PC-9 (cell line): ENCODE measurements around the gene SPTA1. TPM values are rescaled to one million over a fixed set of nuclear protein-coding genes. Genes with fewer than 3 reads are reported as not detected.

Experiments
- BruUV-seq: library from RNA; stranded (reverse); fragments of 400-500 nt; replicated peaks from 2 replicates; lab custom pipeline; 2021; lab: Mats Ljungman, UMichigan
- CTCF ChIA-PET: fragments of 300-600 bp; sonication (Branson Sonifier 250); formaldehyde crosslinking; loops from one replicate; lab custom pipeline; 2022; ENCODE audit warnings: antibody characterized with exemption; lab: Charles Lee
- POLR2A ChIA-PET: fragments of 300-600 bp; sonication (Branson Sonifier 250); formaldehyde crosslinking; loops from one replicate; lab custom pipeline; 2022; ENCODE audit warnings: antibody characterized with exemption; ENCODE audit not compliant: unreplicated experiment; lab: Charles Lee
- DNase-seq, 2 experiments: peaks; one replicate each; pipeline versions ENCODE4 v3.0.0 to v3.0.0-alpha.2; 2015 to 2022; ENCODE audit warnings: mixed read lengths in 1 of 2
- H2AFZ ChIP-seq: fragments of 200-600 bp; sonication (generic); 2 replicates; pipeline ENCODE4 v1.8.1; 2017; ENCODE audit warnings: antibody characterized with exemption
- H3F3A ChIP-seq: fragments of 200-600 bp; sonication (generic); 2 replicates; pipeline ENCODE4 v1.8.1; 2017; ENCODE audit warnings: antibody characterized with exemption, mild to moderate bottlenecking, low read depth; ENCODE audit not compliant: insufficient read depth
- H3K27ac ChIP-seq: fragments of 200-600 bp; sonication (generic); 2 replicates; pipeline ENCODE4 v1.6.1; 2016; ENCODE audit warnings: mixed run types
- H3K27me3 ChIP-seq: fragments of 200-600 bp; sonication (generic); 2 replicates; pipeline ENCODE4 v1.6.1; 2016; ENCODE audit warnings: low read depth, mixed run types; ENCODE audit not compliant: insufficient read depth
- H3K36me3 ChIP-seq: fragments of 200-600 bp; sonication (generic); 2 replicates; pipeline ENCODE4 v1.6.1; 2016; ENCODE audit warnings: low read depth, mixed run types
- H3K4me1 ChIP-seq: fragments of 200-600 bp; sonication (generic); replicated peaks from 2 replicates; pipeline ENCODE4 v1.6.1; 2016; ENCODE audit warnings: mixed run types; ENCODE audit not compliant: insufficient read depth
- H3K4me2 ChIP-seq: fragments of 200-600 bp; sonication (generic); 2 replicates; pipeline ENCODE4 v1.6.1; 2017; ENCODE audit warnings: mixed run types
- H3K4me3 ChIP-seq: fragments of 200-600 bp; sonication (generic); 2 replicates; pipeline ENCODE4 v1.6.1; 2016; ENCODE audit warnings: mixed run types
- H3K79me2 ChIP-seq: fragments of 200-600 bp; sonication (generic); 2 replicates; pipeline ENCODE4 v1.6.1; 2017; ENCODE audit warnings: low read depth, mixed run types
- H3K9me2 ChIP-seq: fragments of 200-600 bp; sonication (generic); 2 replicates; pipeline ENCODE4 v1.8.1; 2017; ENCODE audit warnings: mild to moderate bottlenecking; ENCODE audit not compliant: insufficient read depth
- H3K9me3 ChIP-seq: fragments of 200-600 bp; sonication (generic); 2 replicates; pipeline ENCODE4 v1.8.1; 2016; ENCODE audit warnings: low read depth; ENCODE audit not compliant: insufficient read depth
- H4K20me1 ChIP-seq: fragments of 200-600 bp; sonication (generic); 2 replicates; pipeline ENCODE4 v1.8.1; 2017; ENCODE audit not compliant: insufficient read depth
- CTCF ChIP-seq: fragments of 200-600 bp; sonication (generic); conservative IDR thresholded peaks from 2 replicates; pipeline ENCODE4 v1.6.1; 2017; ENCODE audit warnings: mixed run types, antibody characterized with exemption, mild to moderate bottlenecking, moderate library complexity
- EZH2 ChIP-seq: fragments of 200-600 bp; sonication (generic); IDR thresholded peaks from 2 replicates; pipeline ENCODE4 v1.8.0; 2017; ENCODE audit warnings: antibody characterized with exemption, low read depth
- intact Hi-C: fragments of 100-400 bp; cut with micrococcal nuclease; formaldehyde crosslinking; loops from one replicate; pipeline ENCODE4 v1.10.0; 2022; ENCODE audit not compliant: unreplicated experiment
- total RNA-seq: library from RNA; stranded (reverse); gene quantifications from 2 replicates; pipeline ENCODE4 v1.2.3, GENCODE V29; 2021

The SPTA1 gene
- total RNA-seq, 1 experiment from 2014 or later = not detected

- no TSS peak for BruUV-seq
- intact Hi-C loops = no loop called here
- POLR2A ChIA-PET = no interaction called here
Observed at GRCh38 chr1:158711098-158711497, 24.6 kb upstream of the SPTA1 start.

GRCh38 chr1:158706096-158706495, 19.6 kb upstream of the SPTA1 start:
- ChIA-PET CTCF (no interaction called here), POLR2A (interaction anchor here (0.5 kb wide), 1 partner anchor 788 kb away, joined by 3 read pairs; no protein-coding TSS in a partner anchor)
- no peaks in the 10 kb centered on the region for H3K79me2 ChIP-seq
- no peak overlapping the region for H3K4me3 ChIP-seq
- H3K4me1 ChIP-seq = no peaks in the 10 kb centered on the region
- H3K36me3 ChIP-seq = no peaks in the 10 kb centered on the region
- no peak for DNase-seq
- intact Hi-C loops = no loop called here
- no peak overlapping the region for H3K27ac ChIP-seq
- no peak for TF ChIP-seq CTCF
- no peak for TF ChIP-seq EZH2
- H3K27me3 ChIP-seq = 0 out of 2 replicates have a peak, but pooled peaks cover 5% of the 10 kb centered on the region
- H3K9me3 ChIP-seq = no peaks in the 10 kb centered on the region
- no peaks in the 10 kb centered on the region for H3F3A ChIP-seq
- H3K9me2 ChIP-seq = no peaks in the 10 kb centered on the region
- no peak overlapping the region for H2AFZ ChIP-seq
- no peaks in the 10 kb centered on the region for H4K20me1 ChIP-seq
- H3K4me2 ChIP-seq = no peak overlapping the region
- BruUV-seq = no TSS peak

More at GRCh38 chr1:158711098-158711497, 24.6 kb upstream of the SPTA1 start:
- CTCF ChIA-PET = no interaction called here
- Histone ChIP-seq H3K9me3 (no peaks in the 10 kb centered on the region), H3K4me1 (no peaks in the 10 kb centered on the region), H3K9me2 (no peaks in the 10 kb centered on the region), H3F3A (no peaks in the 10 kb centered on the region), H3K79me2 (no peaks in the 10 kb centered on the region), H3K36me3 (no peaks in the 10 kb centered on the region), H3K4me2 (no peak overlapping the region), H3K27me3 (no peaks in the 10 kb centered on the region), H3K4me3 (no peak overlapping the region), H4K20me1 (no peaks in the 10 kb centered on the region), H2AFZ (no peak overlapping the region), H3K27ac (no peak overlapping the region)
- no peak for TF ChIP-seq CTCF
- TF ChIP-seq EZH2 = no peak
- no peak for DNase-seq

GRCh38 chr1:158700552-158700951, 14.0 kb upstream of the SPTA1 start, which contains the start of gene OR6K2:
OR6K2 (minus strand) TSS chr1:158700652; CDS start chr1:158700652, 0 bp downstream.
- Histone ChIP-seq H3K27me3 (peaks cover 5% of the 10 kb centered on the region; the same call in 1 of the 2 replicates), H2AFZ (no peak within 1 kb of the TSS), H3K9me2 (peaks cover 5% of the 10 kb centered on the region; the same call in 1 of the 2 replicates), H3F3A (no peaks in the 10 kb centered on the region), H3K9me3 (no peaks in the 10 kb centered on the region), H3K79me2 (no peaks in the 10 kb centered on the region), H3K36me3 (no peaks in the 10 kb centered on the region), H3K4me2 (no peak within 1 kb of the TSS), H3K4me3 (no peak within 1 kb of the TSS), H3K27ac (no peak within 1 kb of the TSS), H3K4me1 (no peaks in the 10 kb centered on the region), H4K20me1 (no peaks in the 10 kb centered on the region)
- intact Hi-C loops = no loop called here
- no TSS peak for BruUV-seq
- POLR2A ChIA-PET = no interaction called here
- TF ChIP-seq EZH2 = no peak
- no peak for TF ChIP-seq CTCF
- DNase-seq = no peak
- CTCF ChIA-PET = no interaction called here
